ENCODE data around the gene RGS3.

RGS3 gene

GRCh38 chr9:113608082-113608685, 144.7 kb downstream of the RGS3 start:
- DNase-seq, result no peak

- DNase-seq, result no peak
Observed at GRCh38 chr9:113609562-113610318, 146.2 kb downstream of the RGS3 start.

DNA sequence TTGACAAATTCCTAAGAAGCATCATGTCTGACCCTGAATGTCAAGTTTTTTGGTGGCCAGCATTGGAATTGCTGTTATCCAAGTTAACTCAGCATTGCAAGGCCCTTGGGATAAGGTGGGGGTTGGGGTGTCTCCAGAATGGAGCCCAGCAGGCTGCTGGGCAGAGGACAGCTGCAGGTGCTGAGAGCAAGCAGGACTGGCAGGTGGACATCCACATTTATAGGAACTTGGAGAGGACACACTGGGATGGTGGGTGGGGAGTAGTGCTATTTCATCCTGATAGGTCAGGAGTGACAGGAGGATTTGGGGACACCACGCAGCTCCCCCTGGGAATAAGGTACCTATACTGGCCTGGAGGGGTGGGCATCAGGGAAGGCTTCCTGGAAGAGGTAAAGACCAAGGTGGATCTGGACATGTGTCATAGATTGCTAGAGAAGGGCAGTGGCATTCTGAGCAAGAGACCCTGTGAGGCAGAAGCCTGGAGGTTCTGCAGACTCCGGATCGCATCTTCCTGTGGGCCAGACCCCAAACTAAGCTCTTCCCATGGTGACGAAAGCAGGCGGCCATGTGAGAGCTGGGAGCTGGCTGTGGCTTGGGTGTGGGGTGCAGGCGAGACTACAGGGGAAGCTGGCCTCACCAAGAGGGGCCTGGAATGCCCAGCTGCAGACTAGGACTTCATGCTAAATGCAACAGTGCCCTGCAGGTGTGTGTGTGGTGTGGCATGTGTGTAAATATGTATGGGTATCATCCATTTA, 148.1 kb downstream of the RGS3 start:
- no peak for DNase-seq

- no peak for DNase-seq
Observed at GRCh38 chr9:113612216-113612747, 148.8 kb downstream of the RGS3 start.

DNA sequence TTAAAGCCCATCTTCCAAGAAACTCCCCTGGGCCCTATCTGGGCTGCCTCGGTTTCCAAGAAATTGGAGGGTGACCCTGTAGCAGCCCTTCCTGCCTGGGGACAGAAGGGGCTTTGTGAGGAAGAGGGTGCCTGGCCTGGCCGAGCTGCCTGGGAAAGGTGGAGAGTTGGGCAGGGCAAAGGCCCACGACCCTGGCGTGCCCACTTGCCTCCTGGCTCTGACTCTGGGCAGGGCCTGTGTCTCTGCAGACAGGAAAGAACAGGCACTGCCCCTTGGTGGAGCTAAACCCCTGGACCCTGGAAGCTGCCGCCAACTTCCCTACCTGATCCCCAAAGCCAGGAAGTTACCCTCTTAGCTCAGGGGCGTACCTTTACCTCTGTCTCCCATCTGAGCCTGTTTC, 149.3 kb downstream of the RGS3 start:
- no peak for DNase-seq

DNA sequence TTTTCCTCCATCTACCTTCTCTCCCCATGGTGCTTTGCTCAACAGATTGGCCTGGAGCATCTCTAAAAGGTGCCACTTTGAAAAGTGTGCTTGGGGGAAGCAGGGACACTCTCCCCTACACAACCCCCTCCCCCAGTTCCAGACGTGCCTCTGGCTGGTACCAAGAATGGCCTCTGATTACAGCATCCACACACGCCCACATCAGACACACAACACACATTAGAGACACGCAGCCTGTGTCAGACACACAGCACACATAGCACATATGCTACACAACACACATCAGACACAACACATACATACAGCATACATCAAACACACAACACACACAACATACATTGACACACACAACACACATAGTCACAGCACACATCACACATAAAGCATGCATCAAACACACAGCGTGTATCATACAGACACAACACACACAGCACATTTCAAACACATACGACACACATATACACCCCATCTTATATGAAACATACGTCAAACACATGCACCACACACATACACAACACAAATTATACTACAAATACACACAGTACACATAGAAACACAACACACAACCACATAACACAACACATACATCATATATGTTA, 150.4 kb downstream of the RGS3 start:
- DNase-seq, result no peak

DNA sequence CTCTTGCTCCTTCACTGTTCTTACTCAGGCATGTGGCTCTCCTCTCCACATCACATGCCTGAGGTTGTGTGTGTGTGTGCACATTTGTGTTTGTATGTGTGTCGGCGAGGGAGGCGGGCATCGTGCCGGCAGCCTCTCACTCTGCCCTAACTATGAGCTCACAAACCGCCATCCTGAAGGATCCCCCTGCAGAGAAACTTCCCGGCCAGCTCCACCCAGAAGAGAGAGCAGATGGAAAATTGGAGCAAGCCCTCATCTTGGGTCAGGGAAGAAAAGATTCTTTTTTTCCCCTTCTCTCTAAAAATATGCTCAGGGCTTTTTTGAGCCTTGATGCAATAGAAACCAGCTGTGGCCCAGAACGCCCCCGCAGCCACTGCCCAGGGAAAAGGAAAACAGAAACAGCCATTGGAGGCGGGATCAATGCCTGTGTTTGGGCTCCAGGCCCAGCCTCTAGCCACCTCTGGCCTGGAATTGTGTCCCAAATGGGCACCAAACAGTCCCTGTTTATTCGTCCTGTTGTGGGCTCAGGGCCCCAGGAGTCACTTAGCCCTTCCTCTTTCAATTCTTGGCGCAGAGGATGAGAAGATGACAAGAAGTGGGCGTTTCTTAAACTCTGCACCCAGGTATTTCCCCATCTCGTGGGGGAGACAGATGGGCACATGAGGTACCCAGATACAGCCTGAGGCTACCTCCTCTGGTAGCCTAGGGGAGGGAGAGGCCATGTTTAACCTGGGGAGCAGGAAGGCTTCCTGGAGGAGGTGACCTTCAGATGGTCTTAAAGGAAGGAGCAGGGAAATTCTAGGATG, 151.5 kb downstream of the RGS3 start:
- DNase-seq, result peak; percentile 75

DNA sequence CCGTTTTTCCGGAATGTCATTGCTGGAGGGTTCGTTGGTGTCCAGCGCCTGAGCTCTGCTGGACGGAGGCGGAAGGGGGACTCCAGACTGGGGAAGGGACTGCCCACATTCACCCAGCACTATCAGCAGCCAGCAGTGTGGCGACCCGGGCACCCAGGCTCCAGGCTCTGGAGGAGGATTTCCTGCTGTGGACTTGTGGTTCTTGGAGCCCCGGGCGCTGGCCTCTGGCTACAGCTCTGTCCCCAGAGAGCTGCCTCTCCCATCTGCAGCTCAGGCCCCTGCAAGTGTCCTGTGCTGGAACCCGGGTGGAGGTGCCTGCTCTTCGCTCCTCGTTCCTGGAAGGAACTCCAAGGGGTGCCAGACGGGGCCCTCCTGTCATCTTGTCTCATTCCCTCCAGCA, 152.6 kb downstream of the RGS3 start:
- no peak for DNase-seq

DNA sequence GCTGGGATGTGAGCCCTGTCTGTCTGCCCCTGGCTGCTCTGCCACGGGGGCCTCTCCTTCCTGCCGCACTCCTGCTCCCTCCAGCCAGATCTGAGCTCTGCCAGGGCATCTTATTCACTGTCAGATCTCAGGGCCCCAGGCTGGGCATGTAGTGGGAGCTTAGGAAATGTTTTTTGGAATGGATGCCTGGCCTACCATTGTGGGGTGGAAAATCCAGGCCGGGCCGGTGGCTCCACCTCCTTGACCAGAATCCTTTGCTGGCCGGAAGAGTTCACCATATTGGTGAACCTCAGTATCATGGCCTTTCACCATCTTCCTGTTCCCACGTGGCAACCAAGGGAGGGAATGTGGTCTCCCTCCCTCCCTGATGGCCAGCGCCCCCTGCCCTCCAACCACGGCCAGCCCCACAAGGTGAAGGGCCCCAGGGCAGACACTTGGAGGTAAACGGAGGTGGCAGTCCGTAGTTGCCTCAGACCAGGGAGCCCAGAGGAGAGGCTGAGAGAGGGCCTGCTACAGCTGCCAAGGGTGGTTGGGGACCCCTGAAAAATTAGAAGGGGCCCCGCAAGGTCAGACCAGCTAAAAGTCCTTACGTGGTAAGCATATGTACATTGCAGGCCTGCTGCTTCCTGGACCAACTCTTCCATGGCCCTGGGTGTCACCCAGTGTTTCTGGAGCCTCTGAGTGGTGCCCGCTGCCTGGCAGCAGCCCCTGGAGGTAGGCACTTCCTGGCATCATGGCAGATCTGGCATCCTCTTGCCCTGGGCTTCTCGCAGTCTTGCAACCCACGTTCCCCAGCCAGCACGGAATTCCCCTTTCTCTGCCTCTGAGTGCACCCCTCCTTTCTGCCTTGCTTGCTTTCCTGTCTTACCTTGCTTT, 153.3 kb downstream of the RGS3 start:
- no peak for DNase-seq

- no peak for DNase-seq
Observed at GRCh38 chr9:113617550-113617949, 154.0 kb downstream of the RGS3 start.

- DNase-seq, result no peak
Observed at GRCh38 chr9:113618836-113619490, 155.4 kb downstream of the RGS3 start.

DNA sequence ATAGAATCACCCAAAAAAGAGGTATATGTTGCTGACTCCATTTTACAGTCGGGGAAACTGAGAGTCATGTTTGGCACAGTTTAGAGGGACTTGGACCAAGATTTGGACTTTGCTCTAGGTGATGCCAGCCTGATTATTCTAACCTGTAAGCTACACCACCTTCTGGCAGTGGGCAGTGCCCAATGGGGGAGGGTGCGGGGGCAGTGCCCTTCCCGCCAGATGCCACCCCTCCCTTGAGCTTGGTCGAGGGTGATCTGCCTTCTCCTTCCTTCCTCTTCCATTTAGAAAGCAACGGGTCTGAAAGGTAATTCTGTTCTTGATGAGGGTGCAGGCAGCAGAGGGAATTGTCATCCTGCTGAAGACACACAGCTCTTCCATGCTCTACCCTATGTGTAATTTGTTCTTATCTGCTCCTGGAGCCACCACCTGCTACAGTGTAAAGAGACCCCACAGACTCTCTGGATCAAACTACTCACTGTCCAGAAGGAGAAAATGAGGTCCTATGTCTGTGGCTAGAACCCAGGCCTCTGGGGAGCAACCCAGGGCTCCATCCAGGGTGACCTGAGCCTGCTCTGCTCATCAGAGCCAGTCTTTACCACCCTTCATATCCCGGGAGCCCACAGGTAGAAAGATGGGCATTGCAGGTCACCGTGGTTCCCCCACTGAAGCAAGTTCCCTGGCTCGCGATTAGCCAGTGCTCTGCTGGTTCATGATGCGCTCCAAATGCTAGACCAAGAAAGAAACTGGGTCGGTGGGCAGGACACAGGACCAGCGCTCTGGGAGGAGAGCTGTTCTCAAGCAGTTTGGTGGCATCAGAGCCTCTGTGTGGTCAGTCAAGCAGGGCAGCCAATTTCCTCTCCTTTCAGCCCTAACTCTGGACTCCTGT, 156.2 kb downstream of the RGS3 start:
- no peak for DNase-seq

GRCh38 chr9:113620377-113621161, 157.0 kb downstream of the RGS3 start:
- DNase-seq, result peak; percentile 92

DNA sequence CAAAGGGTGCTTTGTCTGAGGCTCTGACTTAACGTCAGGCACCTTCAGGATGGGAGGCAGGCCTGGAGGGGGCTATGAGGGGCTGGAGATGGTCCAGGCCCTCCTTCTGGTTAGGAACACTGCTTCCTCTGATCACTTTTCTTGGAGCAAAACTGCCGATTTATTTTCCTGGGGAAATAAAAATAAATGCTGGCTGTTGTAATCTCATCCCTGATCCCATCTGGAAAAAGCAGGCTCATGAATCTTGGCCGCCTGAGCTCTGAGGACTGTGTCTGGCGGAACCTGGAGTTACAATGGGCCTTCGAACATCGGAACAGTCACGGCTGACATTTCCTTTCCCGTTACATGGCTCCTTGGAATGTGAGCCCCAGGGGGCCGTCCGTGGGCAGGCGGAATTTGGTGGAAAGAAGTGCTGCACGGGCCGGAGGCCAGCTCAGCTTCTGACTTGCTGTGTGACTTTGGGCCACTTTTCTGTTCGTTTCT, 157.8 kb downstream of the RGS3 start:
- peak; percentile 97 for DNase-seq

DNA sequence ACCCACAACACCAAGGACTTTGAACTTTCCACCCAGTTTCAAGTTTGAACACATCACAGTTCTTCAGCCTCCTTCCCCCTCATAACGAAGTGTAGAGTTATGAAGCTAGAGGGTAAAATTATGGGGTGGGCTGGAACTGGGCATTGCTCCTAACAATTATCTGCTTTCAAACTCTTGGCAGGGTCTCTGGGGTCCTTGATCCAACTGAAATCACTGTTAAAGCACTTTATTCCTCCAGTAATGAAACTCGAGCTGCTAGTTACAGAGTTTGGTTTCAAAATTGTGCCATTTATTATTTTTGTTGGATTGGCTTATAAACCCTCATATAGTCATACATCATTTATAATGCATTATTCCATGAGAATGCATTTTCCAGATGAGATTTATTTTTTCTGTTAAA, 158.5 kb downstream of the RGS3 start:
- DNase-seq, result peak; percentile 48

DNA sequence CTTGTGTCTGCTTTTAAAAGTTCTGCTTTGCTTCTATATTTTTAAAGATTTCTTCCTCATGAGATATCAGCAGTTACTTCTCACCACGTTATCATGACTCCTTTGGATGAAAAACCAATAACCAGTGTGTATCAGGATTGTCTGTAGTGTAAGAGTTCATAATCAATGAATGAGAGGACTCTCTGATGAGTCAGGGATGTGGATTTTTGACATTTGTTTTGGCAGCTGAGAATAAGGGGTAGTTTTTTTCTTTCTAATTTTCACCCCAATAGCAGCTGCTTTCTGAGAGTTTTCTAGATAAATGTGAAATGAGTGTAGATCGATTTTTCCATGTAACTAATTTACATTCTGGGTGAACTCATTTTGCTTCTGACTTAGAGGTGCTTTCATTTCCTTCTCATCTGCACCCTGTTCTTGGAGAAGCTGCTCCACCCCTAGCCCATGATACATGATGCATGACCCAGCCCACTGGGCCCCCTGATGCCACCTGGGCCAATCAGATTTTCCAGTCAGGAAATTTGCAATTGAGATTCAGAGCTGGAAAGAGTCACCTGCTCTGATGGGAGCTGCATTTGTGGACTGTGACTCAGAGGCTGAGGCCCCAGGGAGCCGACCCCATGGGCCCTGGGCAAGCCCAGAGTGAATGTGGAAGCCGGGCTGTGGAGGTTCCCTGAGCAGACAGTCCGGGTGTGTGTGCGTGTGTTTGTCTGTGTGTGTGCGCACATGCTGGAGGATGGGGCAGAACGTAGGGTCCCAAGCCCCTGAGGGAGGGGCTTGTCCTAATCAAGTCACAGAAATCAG, 159.3 kb downstream of the RGS3 start:
- DNase-seq, result peak; percentile 86

DNA sequence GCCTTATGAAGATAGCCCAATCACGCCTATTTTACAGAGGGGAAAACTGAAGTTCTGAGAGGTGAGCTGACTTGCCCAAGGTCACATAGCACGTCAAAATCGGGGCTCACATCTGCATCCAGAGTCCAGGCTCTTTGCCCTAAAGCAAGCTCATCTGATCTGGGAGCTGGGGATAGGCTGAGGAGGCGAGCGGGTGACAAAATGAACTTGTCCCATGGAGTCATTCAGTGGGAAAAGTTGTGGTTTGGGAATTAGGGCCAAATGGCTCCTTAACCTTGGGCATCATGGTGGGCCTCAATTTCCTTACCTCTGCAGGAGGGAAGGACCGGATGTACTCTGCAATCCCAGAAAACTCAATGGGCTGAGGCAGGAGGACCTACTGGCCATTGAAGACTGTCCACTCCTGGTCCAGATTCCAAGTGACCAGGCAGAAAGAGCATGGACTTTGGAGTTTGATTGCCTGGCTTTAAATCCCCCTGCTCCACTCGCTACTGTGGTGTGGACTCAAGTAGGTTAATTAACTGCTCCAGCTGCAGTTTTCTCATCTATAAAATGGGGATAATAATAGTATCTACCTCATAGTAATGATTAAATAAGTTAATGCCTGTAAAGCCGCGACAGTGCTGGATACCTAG, 160.4 kb downstream of the RGS3 start:
- no peak for DNase-seq
